ENCODE data around the gene ZBTB25. TPM values are rescaled to one million over a fixed set of nuclear protein-coding genes. Genes with fewer than 3 reads are reported as not detected.

The ZBTB25 gene
- total and polyA plus RNA-seq, 10 of the 15 experiments (the other 5 are each of a cell fraction or from before 2014, with no cell fraction given): 4.1 to 33.9 (median 9.7) TPM

DNA sequence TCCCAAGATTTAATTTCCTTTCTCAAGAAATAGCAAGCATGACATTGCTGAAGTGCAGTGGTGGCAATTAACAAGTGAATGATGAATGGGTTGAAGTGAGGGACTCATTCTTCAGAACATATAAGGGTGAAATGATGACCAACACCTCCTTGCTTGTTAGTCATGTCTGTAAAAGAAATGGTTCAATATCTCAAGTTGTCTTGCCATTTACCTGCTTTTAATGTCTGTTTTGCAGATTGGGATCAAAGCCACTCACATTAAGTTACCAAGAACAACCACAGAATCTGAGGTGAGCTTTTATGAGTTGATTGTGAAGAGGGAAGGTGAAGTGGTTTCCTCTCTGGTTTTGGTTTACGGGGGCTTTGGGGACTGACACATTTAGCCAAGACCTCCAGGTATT, 91.4 kb downstream of the ZBTB25 start:
- Histone ChIP-seq H3K9me3 (replicated peaks; ENCODE audit: control insufficient read depth, insufficient read depth, low read length) (no peaks in the 10 kb centered on the region), H3K4me2 (ENCODE audit: control insufficient read depth, insufficient read depth) (no peak overlapping the region), H3K27ac (ENCODE audit: control insufficient read depth, insufficient read depth) (no peak overlapping the region), H4K20me1 (ENCODE audit: control insufficient read depth, insufficient read depth) (no peaks in the 10 kb centered on the region), H3K79me2 (ENCODE audit: control insufficient read depth, insufficient read depth, low read length) (peaks cover 16% of the 10 kb centered on the region), H2AFZ (ENCODE audit: control insufficient read depth, low read depth, low read length) (no peak overlapping the region), H3K36me3 (ENCODE audit: control insufficient read depth in 2 of 2, insufficient read depth in 2 of 2, low read length in 1 of 2) (peaks cover 10 to 27% of the 10 kb centered on the region in 2 experiments), H3K27me3 (replicated peaks in 1 of 2; ENCODE audit: control insufficient read depth in 2 of 2, insufficient read depth in 2 of 2, low read length in 1 of 2) (no peaks in the 10 kb centered on the region), H3K4me1 (ENCODE audit: control insufficient read depth, insufficient read depth, low read length) (peaks cover 9% of the 10 kb centered on the region), H3K9ac (ENCODE audit: control insufficient read depth, insufficient read depth, low read length) (no peak overlapping the region), H3K4me3 (no peak overlapping the region)
- 55% methylated on average over 1 of the region's 1 CpG for WGBS (ENCODE audit: insufficient coverage, insufficient replicate concordance, low lambda C conversion rate, missing lambda C conversion rate)
- no TSS peak for BruUV-seq (replicated peaks)
- POLR2A ChIA-PET: interaction anchor here (0.7 to 1.3 kb wide), 3 partner anchors 25 to 54 kb away, joined by 4 to 7 read pairs (median 6); no protein-coding TSS in a partner anchor
- intact Hi-C loops (cut with micrococcal nuclease; ENCODE audit: unreplicated experiment): no loop called here
- ATAC-seq (no peak), DNase-seq (ENCODE audit: low read depth, low spot score) (no peak), FAIRE-seq (no peak)
- in situ Hi-C loops (cut with MboI): no loop called here
- CTCF ChIA-PET: interaction anchor here (0.6 to 1.9 kb wide), 3 partner anchors 18 to 62 kb away, joined by 3 to 8 read pairs (median 3); no protein-coding TSS in a partner anchor
- SMC1A ChIA-PET (ENCODE audit: uncharacterized antibody, unreplicated experiment): interaction anchor here (1.0 to 1.2 kb wide), 4 partner anchors 9 to 91 kb away, joined by 3 to 4 read pairs (median 4); no protein-coding TSS in a partner anchor
- RAD21 ChIA-PET (ENCODE audit: unreplicated experiment): interaction anchor here (1.0 kb wide), 1 partner anchor 68 kb away, joined by 5 read pairs; no protein-coding TSS in a partner anchor
- TF ChIP-seq FOXM1 (IDR thresholded peaks at IDR 0.05; ENCODE audit: low read depth, low read length) (no peak), WRNIP1 (IDR thresholded peaks at IDR 0.05; ENCODE audit: borderline replicate concordance, low read depth, low read length) (no peak), ZNF24 (IDR thresholded peaks at IDR 0.05) (no peak), RB1 (IDR thresholded peaks at IDR 0.05; ENCODE audit: borderline replicate concordance) (no peak), PAX5 (IDR thresholded peaks at IDR 0.05; ENCODE audit: borderline replicate concordance, low read depth, low read length) (no peak), NBN (IDR thresholded peaks at IDR 0.05) (no peak)
- TF ChIP-seq, protein P1, sequence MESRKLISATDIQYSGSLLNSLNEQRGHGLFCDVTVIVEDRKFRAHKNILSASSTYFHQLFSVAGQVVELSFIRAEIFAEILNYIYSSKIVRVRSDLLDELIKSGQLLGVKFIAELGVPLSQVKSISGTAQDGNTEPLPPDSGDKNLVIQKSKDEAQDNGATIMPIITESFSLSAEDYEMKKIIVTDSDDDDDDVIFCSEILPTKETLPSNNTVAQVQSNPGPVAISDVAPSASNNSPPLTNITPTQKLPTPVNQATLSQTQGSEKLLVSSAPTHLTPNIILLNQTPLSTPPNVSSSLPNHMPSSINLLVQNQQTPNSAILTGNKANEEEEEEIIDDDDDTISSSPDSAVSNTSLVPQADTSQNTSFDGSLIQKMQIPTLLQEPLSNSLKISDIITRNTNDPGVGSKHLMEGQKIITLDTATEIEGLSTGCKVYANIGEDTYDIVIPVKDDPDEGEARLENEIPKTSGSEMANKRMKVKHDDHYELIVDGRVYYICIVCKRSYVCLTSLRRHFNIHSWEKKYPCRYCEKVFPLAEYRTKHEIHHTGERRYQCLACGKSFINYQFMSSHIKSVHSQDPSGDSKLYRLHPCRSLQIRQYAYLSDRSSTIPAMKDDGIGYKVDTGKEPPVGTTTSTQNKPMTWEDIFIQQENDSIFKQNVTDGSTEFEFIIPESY (IDR thresholded peaks at IDR 0.05): no peak
- TF ChIP-seq, protein P2, sequence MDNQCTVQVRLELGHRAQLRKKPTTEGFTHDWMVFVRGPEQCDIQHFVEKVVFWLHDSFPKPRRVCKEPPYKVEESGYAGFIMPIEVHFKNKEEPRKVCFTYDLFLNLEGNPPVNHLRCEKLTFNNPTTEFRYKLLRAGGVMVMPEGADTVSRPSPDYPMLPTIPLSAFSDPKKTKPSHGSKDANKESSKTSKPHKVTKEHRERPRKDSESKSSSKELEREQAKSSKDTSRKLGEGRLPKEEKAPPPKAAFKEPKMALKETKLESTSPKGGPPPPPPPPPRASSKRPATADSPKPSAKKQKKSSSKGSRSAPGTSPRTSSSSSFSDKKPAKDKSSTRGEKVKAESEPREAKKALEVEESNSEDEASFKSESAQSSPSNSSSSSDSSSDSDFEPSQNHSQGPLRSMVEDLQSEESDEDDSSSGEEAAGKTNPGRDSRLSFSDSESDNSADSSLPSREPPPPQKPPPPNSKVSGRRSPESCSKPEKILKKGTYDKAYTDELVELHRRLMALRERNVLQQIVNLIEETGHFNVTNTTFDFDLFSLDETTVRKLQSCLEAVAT (IDR thresholded peaks at IDR 0.05): no peak
- TF ChIP-seq, protein P3, sequence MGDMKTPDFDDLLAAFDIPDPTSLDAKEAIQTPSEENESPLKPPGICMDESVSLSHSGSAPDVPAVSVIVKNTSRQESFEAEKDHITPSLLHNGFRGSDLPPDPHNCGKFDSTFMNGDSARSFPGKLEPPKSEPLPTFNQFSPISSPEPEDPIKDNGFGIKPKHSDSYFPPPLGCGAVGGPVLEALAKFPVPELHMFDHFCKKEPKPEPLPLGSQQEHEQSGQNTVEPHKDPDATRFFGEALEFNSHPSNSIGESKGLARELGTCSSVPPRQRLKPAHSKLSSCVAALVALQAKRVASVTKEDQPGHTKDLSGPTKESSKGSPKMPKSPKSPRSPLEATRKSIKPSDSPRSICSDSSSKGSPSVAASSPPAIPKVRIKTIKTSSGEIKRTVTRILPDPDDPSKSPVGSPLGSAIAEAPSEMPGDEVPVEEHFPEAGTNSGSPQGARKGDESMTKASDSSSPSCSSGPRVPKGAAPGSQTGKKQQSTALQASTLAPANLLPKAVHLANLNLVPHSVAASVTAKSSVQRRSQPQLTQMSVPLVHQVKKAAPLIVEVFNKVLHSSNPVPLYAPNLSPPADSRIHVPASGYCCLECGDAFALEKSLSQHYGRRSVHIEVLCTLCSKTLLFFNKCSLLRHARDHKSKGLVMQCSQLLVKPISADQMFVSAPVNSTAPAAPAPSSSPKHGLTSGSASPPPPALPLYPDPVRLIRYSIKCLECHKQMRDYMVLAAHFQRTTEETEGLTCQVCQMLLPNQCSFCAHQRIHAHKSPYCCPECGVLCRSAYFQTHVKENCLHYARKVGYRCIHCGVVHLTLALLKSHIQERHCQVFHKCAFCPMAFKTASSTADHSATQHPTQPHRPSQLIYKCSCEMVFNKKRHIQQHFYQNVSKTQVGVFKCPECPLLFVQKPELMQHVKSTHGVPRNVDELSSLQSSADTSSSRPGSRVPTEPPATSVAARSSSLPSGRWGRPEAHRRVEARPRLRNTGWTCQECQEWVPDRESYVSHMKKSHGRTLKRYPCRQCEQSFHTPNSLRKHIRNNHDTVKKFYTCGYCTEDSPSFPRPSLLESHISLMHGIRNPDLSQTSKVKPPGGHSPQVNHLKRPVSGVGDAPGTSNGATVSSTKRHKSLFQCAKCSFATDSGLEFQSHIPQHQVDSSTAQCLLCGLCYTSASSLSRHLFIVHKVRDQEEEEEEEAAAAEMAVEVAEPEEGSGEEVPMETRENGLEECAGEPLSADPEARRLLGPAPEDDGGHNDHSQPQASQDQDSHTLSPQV (IDR thresholded peaks at IDR 0.05): no peak
- TF ChIP-seq, protein P4, sequence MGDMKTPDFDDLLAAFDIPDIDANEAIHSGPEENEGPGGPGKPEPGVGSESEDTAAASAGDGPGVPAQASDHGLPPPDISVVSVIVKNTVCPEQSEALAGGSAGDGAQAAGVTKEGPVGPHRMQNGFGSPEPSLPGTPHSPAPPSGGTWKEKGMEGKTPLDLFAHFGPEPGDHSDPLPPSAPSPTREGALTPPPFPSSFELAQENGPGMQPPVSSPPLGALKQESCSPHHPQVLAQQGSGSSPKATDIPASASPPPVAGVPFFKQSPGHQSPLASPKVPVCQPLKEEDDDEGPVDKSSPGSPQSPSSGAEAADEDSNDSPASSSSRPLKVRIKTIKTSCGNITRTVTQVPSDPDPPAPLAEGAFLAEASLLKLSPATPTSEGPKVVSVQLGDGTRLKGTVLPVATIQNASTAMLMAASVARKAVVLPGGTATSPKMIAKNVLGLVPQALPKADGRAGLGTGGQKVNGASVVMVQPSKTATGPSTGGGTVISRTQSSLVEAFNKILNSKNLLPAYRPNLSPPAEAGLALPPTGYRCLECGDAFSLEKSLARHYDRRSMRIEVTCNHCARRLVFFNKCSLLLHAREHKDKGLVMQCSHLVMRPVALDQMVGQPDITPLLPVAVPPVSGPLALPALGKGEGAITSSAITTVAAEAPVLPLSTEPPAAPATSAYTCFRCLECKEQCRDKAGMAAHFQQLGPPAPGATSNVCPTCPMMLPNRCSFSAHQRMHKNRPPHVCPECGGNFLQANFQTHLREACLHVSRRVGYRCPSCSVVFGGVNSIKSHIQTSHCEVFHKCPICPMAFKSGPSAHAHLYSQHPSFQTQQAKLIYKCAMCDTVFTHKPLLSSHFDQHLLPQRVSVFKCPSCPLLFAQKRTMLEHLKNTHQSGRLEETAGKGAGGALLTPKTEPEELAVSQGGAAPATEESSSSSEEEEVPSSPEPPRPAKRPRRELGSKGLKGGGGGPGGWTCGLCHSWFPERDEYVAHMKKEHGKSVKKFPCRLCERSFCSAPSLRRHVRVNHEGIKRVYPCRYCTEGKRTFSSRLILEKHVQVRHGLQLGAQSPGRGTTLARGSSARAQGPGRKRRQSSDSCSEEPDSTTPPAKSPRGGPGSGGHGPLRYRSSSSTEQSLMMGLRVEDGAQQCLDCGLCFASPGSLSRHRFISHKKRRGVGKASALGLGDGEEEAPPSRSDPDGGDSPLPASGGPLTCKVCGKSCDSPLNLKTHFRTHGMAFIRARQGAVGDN (IDR thresholded peaks at IDR 0.05): no peak
- TF ChIP-seq, protein P5, sequence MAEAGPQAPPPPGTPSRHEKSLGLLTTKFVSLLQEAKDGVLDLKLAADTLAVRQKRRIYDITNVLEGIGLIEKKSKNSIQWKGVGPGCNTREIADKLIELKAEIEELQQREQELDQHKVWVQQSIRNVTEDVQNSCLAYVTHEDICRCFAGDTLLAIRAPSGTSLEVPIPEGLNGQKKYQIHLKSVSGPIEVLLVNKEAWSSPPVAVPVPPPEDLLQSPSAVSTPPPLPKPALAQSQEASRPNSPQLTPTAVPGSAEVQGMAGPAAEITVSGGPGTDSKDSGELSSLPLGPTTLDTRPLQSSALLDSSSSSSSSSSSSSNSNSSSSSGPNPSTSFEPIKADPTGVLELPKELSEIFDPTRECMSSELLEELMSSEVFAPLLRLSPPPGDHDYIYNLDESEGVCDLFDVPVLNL (IDR thresholded peaks at IDR 0.05; ENCODE audit: low read depth, low read length): no peak

All from GM12878 (cell line).